NCI-H1694 (cell line): ENCODE measurements around the gene ACYP1.

Source experiments
- DNase-seq: peaks from one replicate; lab custom pipeline; 2025; lab: John Stamatoyannopoulos, UW

ACYP1 gene

DNA sequence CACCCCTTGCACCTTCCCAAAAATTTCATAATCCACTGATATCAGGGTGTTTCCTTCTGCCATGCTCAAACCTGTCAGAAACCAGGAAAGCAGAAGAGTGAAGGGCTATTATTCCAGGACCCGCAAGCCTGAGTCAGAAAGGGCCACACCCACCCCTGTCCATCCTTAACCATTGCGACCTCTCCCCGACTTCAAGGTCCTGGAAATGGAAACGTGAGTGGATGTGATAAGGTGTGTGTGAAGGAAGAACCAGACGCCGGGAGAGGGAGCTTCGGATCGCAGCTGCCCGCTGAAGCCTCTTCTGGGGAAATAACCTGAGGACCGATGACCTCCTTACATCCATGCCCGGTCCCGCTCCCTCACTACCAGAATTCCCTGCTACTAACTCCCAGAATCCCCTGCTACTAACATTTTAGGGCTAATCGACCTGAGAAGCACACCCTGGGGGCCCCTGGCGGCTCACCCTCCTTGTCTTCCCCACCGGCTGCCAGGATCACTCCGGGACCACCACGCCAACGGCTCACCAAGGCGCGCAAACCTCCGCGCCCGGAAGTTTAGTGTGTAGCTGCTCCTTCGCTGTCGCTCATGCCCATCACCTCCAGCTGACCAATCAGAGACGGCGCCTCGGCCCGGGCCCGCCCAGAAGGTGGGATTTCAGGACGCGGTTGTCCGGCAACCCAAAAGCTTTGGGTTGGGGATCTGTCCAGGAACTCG, at the start of gene ACYP1:
ACYP1 (minus strand) TSS at position 534 of the 714 bp plus-strand sequence; CDS start at position 63, 471 bp downstream.
- DNase-seq, result peak; percentile 98

GRCh38 chr14:75109877-75110276, 46.1 kb upstream of the ACYP1 start:
- DNase-seq, result no peak

DNA sequence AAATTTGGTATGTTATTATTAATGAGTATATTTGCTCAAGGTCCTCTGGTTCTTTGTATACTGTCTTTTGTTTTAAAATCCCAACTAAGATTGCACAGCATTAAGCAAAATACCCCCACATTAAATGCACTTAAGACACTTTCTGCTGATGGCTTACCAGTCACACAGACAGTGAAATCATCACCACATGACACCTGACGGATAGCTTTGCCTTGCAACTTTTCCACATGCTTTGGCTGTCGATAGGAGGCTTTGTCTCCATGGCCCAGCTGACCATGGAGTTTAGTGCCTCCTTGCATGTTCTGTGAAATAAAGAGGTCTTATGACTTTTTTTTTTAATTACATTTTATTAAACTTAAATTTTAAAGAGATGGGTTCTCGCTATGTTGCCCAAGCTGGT, 43.4 kb upstream of the ACYP1 start:
- DNase-seq, result no peak

DNA sequence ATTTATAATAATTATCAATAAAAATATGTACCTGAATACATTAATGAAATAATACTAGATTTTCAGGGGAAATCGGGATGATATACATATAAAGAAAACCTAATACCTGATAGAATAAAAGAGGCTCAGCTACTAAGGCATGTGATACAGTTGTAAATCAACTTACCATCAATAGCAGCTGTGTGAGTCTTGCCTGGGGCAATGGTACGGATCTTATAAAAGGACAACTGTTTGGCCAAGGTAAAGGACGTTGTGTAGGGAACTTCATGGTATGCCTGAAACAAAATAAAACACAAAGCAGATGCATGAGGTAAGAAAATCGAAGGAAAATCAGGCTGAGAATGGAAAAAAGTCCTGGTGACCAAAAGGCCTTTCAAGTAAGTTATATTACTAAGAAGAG, 37.7 kb upstream of the ACYP1 start:
- no peak for DNase-seq

GRCh38 chr14:75098682-75099081, 34.9 kb upstream of the ACYP1 start:
- no peak for DNase-seq

- no peak for DNase-seq
These were observed 34.4 kb upstream of the ACYP1 start for GRCh38 chr14:75098212-75098611.

DNA sequence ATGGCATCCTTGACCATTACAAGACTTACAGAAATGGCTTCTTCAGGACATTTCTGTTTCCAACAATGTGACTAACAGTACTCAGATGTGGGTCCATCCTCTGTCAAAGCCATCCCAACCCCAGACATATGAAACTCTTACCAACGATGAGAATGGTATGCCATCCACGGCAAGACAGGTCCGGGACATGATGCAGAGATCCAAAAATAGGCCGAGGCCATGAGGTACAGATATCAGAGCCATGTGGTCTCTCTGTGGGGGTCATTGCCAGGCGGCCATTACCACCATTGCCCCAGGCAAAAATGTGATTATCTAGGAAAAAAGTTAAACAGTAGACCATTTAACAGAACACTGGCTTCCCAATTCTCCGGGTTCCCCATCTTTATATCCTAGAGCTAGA, 33.1 kb upstream of the ACYP1 start:
- no peak for DNase-seq

DNA sequence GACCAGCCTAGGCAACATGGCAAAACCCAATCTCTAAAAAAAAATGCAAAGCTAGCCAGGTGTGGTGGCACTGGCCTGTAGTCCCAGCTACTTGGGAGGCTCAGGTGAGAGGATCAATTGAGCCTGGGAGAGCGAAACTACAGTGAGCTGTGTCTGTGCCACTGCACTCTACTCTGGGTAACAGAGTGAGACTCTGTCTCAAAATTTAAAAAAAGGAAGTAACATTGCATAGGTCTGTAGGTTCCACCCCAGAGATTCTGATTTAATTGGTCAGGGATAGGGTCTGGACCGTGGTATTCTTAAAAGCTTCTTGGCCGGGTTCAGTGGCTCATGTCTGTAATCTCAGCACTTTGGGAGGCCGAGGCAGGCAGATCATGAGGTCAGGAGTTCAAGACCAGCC, 31.9 kb upstream of the ACYP1 start:
- no peak for DNase-seq

- DNase-seq, result no peak
These were observed 31.1 kb upstream of the ACYP1 start for GRCh38 chr14:75094896-75095295.

GRCh38 chr14:75092698-75093097, 28.9 kb upstream of the ACYP1 start:
- DNase-seq, result no peak

- no peak for DNase-seq
These were observed 27.4 kb upstream of the ACYP1 start for GRCh38 chr14:75091251-75091650.

DNA sequence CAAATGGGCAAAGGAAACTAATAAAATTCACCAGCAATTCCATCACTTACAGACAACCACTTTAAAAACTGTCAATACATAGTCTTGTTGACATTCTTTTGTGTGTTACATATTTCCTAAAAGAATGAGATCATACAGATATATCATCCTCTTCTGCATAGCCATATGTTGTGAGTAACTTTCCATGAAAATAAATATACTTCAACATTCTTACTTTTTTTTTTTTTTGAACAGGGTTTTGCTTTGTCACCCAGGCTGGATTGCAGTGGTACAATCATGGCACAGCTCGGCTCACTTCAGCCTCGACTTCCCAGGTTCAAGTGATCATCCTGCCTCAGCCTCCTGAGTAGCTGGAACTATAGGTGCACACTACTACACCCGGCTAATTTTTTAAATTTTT, 26.5 kb upstream of the ACYP1 start:
- DNase-seq, result no peak

- peak; percentile 93 for DNase-seq
These were observed 24.9 kb upstream of the ACYP1 start for GRCh38 chr14:75088566-75089373.

DNA sequence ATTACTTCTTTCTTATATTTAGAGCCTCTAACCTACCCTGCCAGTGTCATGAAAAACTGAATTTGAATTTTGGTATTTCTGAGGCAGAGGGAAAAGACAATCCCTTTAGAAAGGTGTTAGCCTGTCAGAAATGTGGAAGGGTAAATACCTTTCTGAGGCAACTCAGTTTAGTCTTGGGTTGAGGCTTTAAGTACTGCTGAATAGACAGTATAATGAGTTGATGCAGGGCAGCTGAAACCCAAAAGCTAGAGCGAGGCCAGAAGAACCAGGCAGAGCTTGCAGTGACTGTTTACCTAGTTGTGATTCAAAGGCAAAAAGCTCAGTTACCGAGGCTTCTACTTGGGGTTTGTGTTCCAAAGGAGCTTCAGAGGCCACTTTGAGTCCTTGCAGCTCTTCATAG, 24.3 kb upstream of the ACYP1 start:
- DNase-seq, result no peak

DNA sequence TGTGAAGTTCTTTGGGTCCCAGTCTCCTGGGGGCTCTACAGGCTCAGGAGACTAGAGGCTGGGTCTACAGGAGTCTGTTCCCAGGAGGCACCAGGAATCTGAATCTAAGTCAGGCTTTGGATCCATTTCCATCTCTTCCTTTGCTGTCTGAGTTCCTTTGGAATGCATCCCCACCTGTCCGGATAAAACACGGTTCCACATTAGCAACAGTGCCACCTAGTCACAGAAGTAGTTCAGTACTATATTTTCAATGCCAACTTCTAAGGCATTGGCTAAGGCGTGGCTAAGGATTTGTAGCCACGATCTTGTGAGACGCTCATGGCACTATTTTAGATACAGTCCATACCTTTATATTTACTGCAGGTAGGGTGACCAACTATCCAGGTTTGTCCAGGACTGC, 20.7 kb upstream of the ACYP1 start:
- no peak for DNase-seq

DNA sequence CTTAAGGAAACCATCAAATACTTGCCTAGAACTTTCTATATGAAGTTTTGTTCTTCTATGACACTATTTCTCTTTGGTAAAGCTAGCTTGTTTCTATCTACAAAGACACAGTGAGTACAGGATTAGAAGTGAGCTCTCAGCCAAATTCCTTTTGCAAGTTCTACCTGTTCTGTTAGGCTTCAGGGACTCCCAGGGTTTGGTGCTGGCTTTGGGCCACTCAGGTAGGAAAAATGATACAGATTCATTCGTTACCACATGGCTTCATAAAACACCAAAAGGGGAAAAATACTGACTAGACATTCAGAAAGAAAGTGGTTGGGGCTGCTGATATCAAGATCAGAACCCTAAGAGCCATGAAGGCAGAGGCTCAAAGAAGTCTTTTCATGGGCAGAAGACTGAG, 19.4 kb upstream of the ACYP1 start:
- DNase-seq, result no peak

- DNase-seq, result no peak
These were observed 17.9 kb upstream of the ACYP1 start for GRCh38 chr14:75081660-75082229.

GRCh38 chr14:75079521-75079920, 15.7 kb upstream of the ACYP1 start:
- no peak for DNase-seq

DNA sequence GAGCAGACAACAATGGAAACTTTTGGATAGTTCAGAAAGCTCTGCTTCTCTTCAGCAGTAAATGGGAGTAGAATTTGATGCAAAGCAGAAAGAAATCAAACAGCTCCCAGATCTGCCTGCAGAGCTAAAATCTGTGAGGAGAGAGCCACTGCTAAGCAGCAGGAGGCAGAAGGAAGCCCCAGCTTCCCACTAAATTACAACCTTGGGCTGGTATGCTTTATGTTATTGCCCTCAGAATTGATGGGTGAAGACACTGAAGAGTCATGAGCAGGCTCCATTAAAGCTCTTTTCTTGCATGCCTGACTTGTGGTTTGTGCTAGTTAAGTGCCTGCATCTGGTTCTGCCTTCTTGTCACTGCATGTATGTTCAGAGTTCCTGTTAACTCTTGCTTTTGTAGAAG, 14.0 kb upstream of the ACYP1 start:
- no peak for DNase-seq

- DNase-seq, result no peak
These were observed 6.6 kb upstream of the ACYP1 start for GRCh38 chr14:75070383-75070782.

GRCh38 chr14:75069811-75070145, 6.0 kb upstream of the ACYP1 start:
- DNase-seq, result no peak

DNA sequence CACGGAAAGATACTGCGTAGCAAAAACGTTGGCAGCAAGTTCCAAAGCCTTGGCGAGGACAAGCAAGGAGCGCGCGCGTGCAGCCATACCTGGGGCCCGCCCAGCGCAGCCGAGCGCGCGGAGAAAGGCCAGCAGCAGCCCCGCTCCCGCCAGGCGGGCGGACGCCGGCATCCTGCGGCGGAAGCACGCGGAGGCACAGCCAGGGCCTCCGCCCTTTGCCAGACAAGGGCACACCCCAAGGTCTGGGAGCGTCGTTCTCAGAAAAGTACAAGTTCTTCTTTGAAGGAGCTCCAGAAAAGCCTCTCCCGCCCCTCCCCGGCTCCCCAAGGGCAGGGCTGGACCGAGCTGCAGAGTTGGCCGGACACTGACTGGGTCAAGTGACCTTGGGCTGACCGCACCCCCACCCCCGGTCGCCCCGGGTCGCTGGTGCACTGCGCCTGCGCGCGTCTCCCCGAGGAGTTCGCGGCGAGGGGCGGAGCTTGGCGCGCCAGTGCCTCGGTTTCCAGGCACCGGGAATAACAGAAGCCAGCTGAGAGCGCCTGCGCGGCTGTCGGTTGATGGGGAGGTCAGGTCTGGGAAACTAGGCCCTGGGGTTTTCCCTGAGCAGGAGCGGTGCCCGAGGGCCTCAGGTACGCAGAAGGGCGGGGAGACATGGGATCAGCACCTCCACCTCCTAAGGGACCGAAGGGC, 5.4 kb upstream of the ACYP1 start, which contains the start of gene ZC2HC1C:
ZC2HC1C (plus strand) TSS at position 521 of the 690 bp plus-strand sequence. CDS start 933 bp downstream, outside the sequence.
- DNase-seq, result peak; percentile 87
